NCI-H82 treated with DMSO at 0.1 percent for 48 hours (cell line): Measurements from ENCODE around the gene POLD4.

Experiments used
- DNase-seq: peaks from one replicate; lab custom pipeline; 2025; ENCODE audit not compliant: unreplicated experiment; lab: John Stamatoyannopoulos, UW

POLD4 gene

GRCh38 chr11:67303132-67303834, 50.1 kb downstream of the POLD4 start, which contains the start of gene SSH3:
TSS of gene SSH3 (plus strand) at chr11:67303530. CDS start at chr11:67303626, 96 bp downstream.
- DNase-seq, result peak; percentile 1

- DNase-seq, result no peak
These were observed 50.7 kb downstream of the POLD4 start for GRCh38 chr11:67302571-67303131.

- no peak for DNase-seq
These were observed 51.3 kb downstream of the POLD4 start for GRCh38 chr11:67301951-67302516.

GRCh38 chr11:67301313-67301921, 51.9 kb downstream of the POLD4 start:
- DNase-seq, result no peak
